ENCODE measurements around the gene CEP89.
"Not testable (repeated sequence)": the region's sequence is repeated elsewhere in the genome, so short reads cannot be mapped to it uniquely, and the experiment has no call there.

CEP89 gene

GRCh38 chr19:32895384-32895783 is 76.4 kb downstream of the CEP89 start:
- no peak for DNase-seq (ENCODE audit: low read depth)

- no peak for DNase-seq (ENCODE audit: low read depth)
These were observed 80.1 kb downstream of the CEP89 start for GRCh38 chr19:32891609-32892008.

- no peak for DNase-seq (ENCODE audit: low read depth)
These were observed 80.9 kb downstream of the CEP89 start for GRCh38 chr19:32890841-32891240.

GRCh38 chr19:32890326-32890725 is 81.4 kb downstream of the CEP89 start:
- DNase-seq (ENCODE audit: low read depth) = no peak

GRCh38 chr19:32889137-32889934 is 82.4 kb downstream of the CEP89 start:
- no peak for DNase-seq (ENCODE audit: low read depth)

- DNase-seq (ENCODE audit: low read depth) = no peak
These were observed 84.1 kb downstream of the CEP89 start for GRCh38 chr19:32887572-32888215.

- no peak for DNase-seq (ENCODE audit: low read depth)
These were observed 85.5 kb downstream of the CEP89 start for GRCh38 chr19:32886241-32886640.

GRCh38 chr19:32885255-32885654 is 86.5 kb downstream of the CEP89 start:
- DNase-seq (ENCODE audit: low read depth) = not testable (repeated sequence)

- no peak for DNase-seq (ENCODE audit: low read depth)
These were observed 90.0 kb downstream of the CEP89 start for GRCh38 chr19:32881766-32882165.

GRCh38 chr19:32880622-32881021 is 91.1 kb downstream of the CEP89 start:
- no peak for DNase-seq (ENCODE audit: low read depth)

- DNase-seq (ENCODE audit: low read depth) = no peak
These were observed 92.0 kb downstream of the CEP89 start for GRCh38 chr19:32879741-32880140.

GRCh38 chr19:32878988-32879387 is 92.8 kb downstream of the CEP89 start:
- DNase-seq (ENCODE audit: low read depth) = no peak

- DNase-seq (ENCODE audit: low read depth) = no peak
These were observed 93.6 kb downstream of the CEP89 start for GRCh38 chr19:32877977-32878745.

GRCh38 chr19:32877323-32877912 is 94.3 kb downstream of the CEP89 start:
- DNase-seq (ENCODE audit: low read depth) = no peak

- DNase-seq (ENCODE audit: low read depth) = peak; percentile 76
These were observed 94.9 kb downstream of the CEP89 start for GRCh38 chr19:32876919-32877285.

GRCh38 chr19:32876236-32876918 is 95.4 kb downstream of the CEP89 start:
- DNase-seq (ENCODE audit: low read depth) = no peak

- no peak for DNase-seq (ENCODE audit: low read depth)
These were observed 96.3 kb downstream of the CEP89 start for GRCh38 chr19:32875428-32875827.

- DNase-seq (ENCODE audit: low read depth) = no peak
These were observed 97.2 kb downstream of the CEP89 start for GRCh38 chr19:32874605-32875004.

- DNase-seq (ENCODE audit: low read depth) = no peak
These were observed 98.4 kb downstream of the CEP89 start for GRCh38 chr19:32873247-32873959.

- no peak for DNase-seq (ENCODE audit: low read depth)
These were observed 99.4 kb downstream of the CEP89 start for GRCh38 chr19:32872391-32872790.

- DNase-seq (ENCODE audit: low read depth) = no peak
These were observed 100.7 kb downstream of the CEP89 start for GRCh38 chr19:32870981-32871451.

Measured in ELR (cell line).